HCT116 (cell line): ENCODE data around the gene ACYP1. TPM values are rescaled to one million over a fixed set of nuclear protein-coding genes. Genes with fewer than 3 reads are reported as not detected.

Experiments
- ATAC-seq: fragments of 200-7000 bp; cut with Tn5 transposase; 2 replicates; pipeline ENCODE4 v1.9.1; 2020; ENCODE audit warnings: mild to moderate bottlenecking, moderate library complexity
- BruUV-seq: library from RNA; stranded (reverse); fragments of 400-500 nt; replicated peaks from 2 replicates; lab custom pipeline; 2021; lab: Mats Ljungman, UMichigan
- CTCF ChIA-PET: fragments of 300-600 bp; sonication (Branson Sonifier 250); formaldehyde crosslinking; loops from one replicate; lab custom pipeline; 2021; ENCODE audit warnings: antibody characterized with exemption; lab: Charles Lee
- POLR2A ChIA-PET: fragments of 300-600, 350-600 bp; sonication (Branson Sonifier 250); formaldehyde crosslinking; loops from one replicate; lab custom pipeline; 2021; ENCODE audit warnings: antibody characterized with exemption; lab: Charles Lee
- RAD21 ChIA-PET, 2 experiments: fragments of 300-600 bp; sonication (Branson Sonifier 250); formaldehyde crosslinking; loops; one replicate each; lab custom pipeline; 2023; ENCODE audit warnings: low total read pairs in 2 of 2; ENCODE audit not compliant: uncharacterized antibody in 2 of 2, unreplicated experiment in 2 of 2, low non-redundant PET in 1 of 2; lab: Charles Lee
- DNase-seq: peaks from one replicate; pipeline ENCODE4 v3.0.0-alpha.2; 2010; ENCODE audit warnings: low read depth, low spot score
- H2AFZ ChIP-seq: fragments of 200-600 bp; shearing (Covaris generic), sonication (generic); 2 replicates; pipeline ENCODE4 v1.6.1; 2017; ENCODE audit warnings: low read depth, mixed run types, mixed read lengths, antibody characterized with exemption, low read length; ENCODE audit not compliant: poor library complexity, severe bottlenecking
- H3K27ac ChIP-seq: 2 replicates; pipeline ENCODE4 v1.5.1; 2012; ENCODE audit warnings: low read depth, low read length
- H3K27me3 ChIP-seq: fragments of 200-600 bp; sonication (generic); 2 replicates; pipeline ENCODE4 v1.6.1; 2016; ENCODE audit warnings: mixed run types, low read length, mixed read lengths; ENCODE audit not compliant: insufficient read depth
- H3K36me3 ChIP-seq, 2 experiments: fragments of 200-500 bp in 1 of 2; fragments of 200-600 bp in 1 of 2; sonication (Bioruptor generic) in 1 of 2; sonication (generic) in 1 of 2; 2 replicates each; pipeline versions ENCODE4 v1.5.1 to v1.6.1; 2014 to 2016; ENCODE audit warnings: low read length in 2 of 2, inconsistent platforms in 1 of 2, mixed read lengths in 1 of 2, mixed run types in 1 of 2; ENCODE audit not compliant: insufficient read depth in 2 of 2, control insufficient read depth in 1 of 2
- H3K4me1 ChIP-seq, 2 experiments: fragments of 200-600 bp in 1 of 2; sonication (generic) in 1 of 2; 2 replicates each; pipeline versions ENCODE4 v1.5.1 to v1.6.1; 2012 to 2017; ENCODE audit warnings: low read length in 2 of 2, inconsistent platforms in 1 of 2, mild to moderate bottlenecking in 1 of 2, mixed read lengths in 1 of 2, mixed run types in 1 of 2, moderate library complexity in 1 of 2; ENCODE audit not compliant: insufficient read depth in 2 of 2, control insufficient read depth in 1 of 2
- H3K4me2 ChIP-seq: fragments of 200-600 bp; sonication (generic); 2 replicates; pipeline ENCODE4 v1.6.1; 2017; ENCODE audit warnings: mixed run types, low read length, mixed read lengths
- H3K4me3 ChIP-seq, 2 experiments: fragments of 200-600 bp in 1 of 2; sonication (generic) in 1 of 2; replicated peaks in 1 of 2; 2 replicates each; pipeline ENCODE4 v1.5.1; 2011 to 2016; ENCODE audit warnings: low read length in 2 of 2, control low read depth in 1 of 2, low read depth in 1 of 2, mild to moderate bottlenecking in 1 of 2, mixed read lengths in 1 of 2, mixed run types in 1 of 2
- H3K79me2 ChIP-seq: fragments of 200-600 bp; sonication (generic); 2 replicates; pipeline ENCODE4 v1.6.1; 2017; ENCODE audit warnings: mild to moderate bottlenecking, mixed run types, low read length, moderate library complexity, mixed read lengths; ENCODE audit not compliant: insufficient read depth
- H3K9ac ChIP-seq: fragments of 200-600 bp; sonication (generic); 2 replicates; pipeline ENCODE4 v1.6.1; 2016; ENCODE audit warnings: low read length, mixed read lengths
- H3K9me2 ChIP-seq: fragments of 200-600 bp; sonication (generic), shearing (Covaris generic); 2 replicates; pipeline ENCODE4 v1.6.1; 2017; ENCODE audit warnings: mixed run types, mild to moderate bottlenecking, moderate library complexity; ENCODE audit not compliant: insufficient read depth
- H3K9me3 ChIP-seq, 2 experiments: fragments of 200-500 bp in 1 of 2; fragments of 200-600 bp in 1 of 2; sonication (Bioruptor generic) in 1 of 2; sonication (generic) in 1 of 2; 2 replicates each; pipeline ENCODE4 v1.6.1; 2014 to 2017; ENCODE audit warnings: low read length in 2 of 2, mixed read lengths in 2 of 2, inconsistent platforms in 1 of 2, low read depth in 1 of 2, mild to moderate bottlenecking in 1 of 2, mixed run types in 1 of 2, moderate library complexity in 1 of 2; ENCODE audit not compliant: control insufficient read depth in 1 of 2, insufficient read depth in 1 of 2
- H4K20me1 ChIP-seq: fragments of 200-600 bp; sonication (generic), shearing (Covaris generic); 2 replicates; pipeline ENCODE4 v1.6.1; 2017; ENCODE audit warnings: mixed run types, mild to moderate bottlenecking, moderate library complexity; ENCODE audit not compliant: insufficient read depth
- ATF3 ChIP-seq: IDR thresholded peaks from 2 replicates; pipeline ENCODE4 v1.6.1; 2012
- CBX3 ChIP-seq: IDR thresholded peaks from 2 replicates; pipeline ENCODE4 v1.6.1; 2012; ENCODE audit warnings: low read depth
- CEBPB ChIP-seq: IDR thresholded peaks from 2 replicates; pipeline ENCODE4 v1.6.1; 2012; ENCODE audit warnings: low read depth
- CTCF ChIP-seq, 3 experiments: fragments of 200-600 bp in 1 of 3; sonication (generic) in 1 of 3; IDR thresholded peaks in 2 of 3; conservative IDR thresholded peaks in 1 of 3; 2 replicates each; pipeline ENCODE4 v1.5.1; 2012 to 2017; ENCODE audit warnings: low read depth in 2 of 3, low read length in 2 of 3, antibody characterized with exemption in 1 of 3, borderline replicate concordance in 1 of 3, control low read depth in 1 of 3, mild to moderate bottlenecking in 1 of 3, mixed read lengths in 1 of 3, mixed run types in 1 of 3, moderate library complexity in 1 of 3; ENCODE audit not compliant: insufficient read depth in 1 of 3
- ELF1 ChIP-seq: IDR thresholded peaks from 2 replicates; pipeline ENCODE4 v1.6.1; 2012; ENCODE audit warnings: low read depth, borderline replicate concordance
- EZH2phosphoT487 ChIP-seq: fragments of 200-600 bp; IDR thresholded peaks from 2 replicates; pipeline ENCODE4 v1.6.1; 2018; ENCODE audit warnings: antibody characterized with exemption, borderline replicate concordance
- FOSL1 ChIP-seq: IDR thresholded peaks from 2 replicates; pipeline ENCODE4 v1.6.1; 2012; ENCODE audit warnings: low read depth
- POLR2A ChIP-seq: IDR thresholded peaks from 2 replicates; pipeline ENCODE4 v1.7.0; 2011; ENCODE audit warnings: borderline replicate concordance; ENCODE audit not compliant: insufficient read depth, insufficient read length; ENCODE audit errors: extremely low read depth
- POLR2AphosphoS5 ChIP-seq: IDR thresholded peaks from 2 replicates; pipeline ENCODE4 v1.6.1; 2011; ENCODE audit warnings: mild to moderate bottlenecking, low read depth, low read length, moderate library complexity
- RAD21 ChIP-seq: IDR thresholded peaks from 2 replicates; pipeline ENCODE4 v1.6.1; 2012; ENCODE audit warnings: low read depth, mild to moderate bottlenecking
- SRF ChIP-seq: IDR thresholded peaks from 2 replicates; pipeline ENCODE4 v1.6.1; 2012; ENCODE audit warnings: low read depth
- YY1 ChIP-seq: IDR thresholded peaks from 2 replicates; pipeline ENCODE4 v1.6.1; 2011; ENCODE audit warnings: low read length, low read depth, moderate library complexity, mild to moderate bottlenecking; ENCODE audit not compliant: insufficient replicate concordance; ENCODE audit errors: extremely low read depth
- ZFX ChIP-seq: fragments of 450-650 bp; IDR thresholded peaks from 2 replicates; pipeline ENCODE4 v1.6.1; 2017
- ZNF274 ChIP-seq: fragments of 200-500 bp; sonication (Bioruptor generic); IDR thresholded peaks from 2 replicates; pipeline ENCODE4 v1.6.1; 2014; ENCODE audit warnings: mild to moderate bottlenecking, low read depth, low read length, inconsistent platforms
- intact Hi-C: fragments of 100-400 bp; cut with micrococcal nuclease; formaldehyde crosslinking; loops from 2 replicates; pipeline ENCODE4 v1.10.0; 2022
- total RNA-seq: library from RNA; stranded (reverse); gene quantifications from one replicate; pipeline ENCODE4 v1.2.1, GENCODE V29; 2021; ENCODE audit not compliant: unreplicated experiment

The ACYP1 gene
- total RNA-seq, 1 experiment from 2014 or later: 30.7 TPM

GRCh38 chr14:75016815-75017214 is 47.0 kb downstream of the ACYP1 start (continued):
- TF ChIP-seq CTCF (IDR thresholded peaks at IDR 0.05 in 2 of 3, conservative IDR thresholded peaks at IDR 0.05 in 1 of 3; ENCODE audit: borderline replicate concordance in 1 of 3, insufficient read depth in 1 of 3, low read depth in 2 of 3, low read length in 2 of 3) (no peak), POLR2AphosphoS5 (no peak), CEBPB (no peak), FOSL1 (no peak)
- TF ChIP-seq, all 23 proteins: peak for 0

- Histone ChIP-seq H3K9ac (no peak overlapping the region), H3K27ac (no peak overlapping the region), H2AFZ (no peak overlapping the region), H3K9me3 (no peaks in the 10 kb centered on the region), H4K20me1 (peaks cover 5% of the 10 kb centered on the region; the same call in 1 of the 2 replicates), H3K79me2 (no peaks in the 10 kb centered on the region), H3K9me2 (no peaks in the 10 kb centered on the region), H3K27me3 (no peaks in the 10 kb centered on the region), H3K4me3 (no peak overlapping the region), H3K36me3 (peaks cover 22 to 28% of the 10 kb centered on the region in 2 experiments), H3K4me1 (peaks cover 0 to 12% of the 10 kb centered on the region in 2 experiments; a peak in 2 of 4 replicates), H3K4me2 (no peak overlapping the region)
- ChIA-PET CTCF (no interaction called here), RAD21 (no interaction called here), POLR2A (no interaction called here)
- intact Hi-C loops: no loop called here
- no peak for ATAC-seq
- TF ChIP-seq CBX3 (no peak), EZH2phosphoT487 (no peak), CTCF (IDR thresholded peaks at IDR 0.05 in 2 of 3, conservative IDR thresholded peaks at IDR 0.05 in 1 of 3; ENCODE audit: borderline replicate concordance in 1 of 3, insufficient read depth in 1 of 3, low read depth in 2 of 3, low read length in 2 of 3) (no peak), YY1 (no peak), ATF3 (no peak), RAD21 (no peak), POLR2A (no peak), ZNF274 (no peak), ZFX (no peak), ELF1 (no peak), SRF (no peak)
- BruUV-seq: no TSS peak
- no peak for DNase-seq
Observed at GRCh38 chr14:75015496-75015895, 48.3 kb downstream of the ACYP1 start.
